HG03442 (cell line): ENCODE measurements around the gene GPR162.
A peak's percentile ranks its signal among the peaks of the same experiment; 100 is the strongest.
"Not testable (repeated sequence)": the region's sequence is repeated elsewhere in the genome, so short reads cannot be mapped to it uniquely, and the experiment has no call there.

Source experiments
- ATAC-seq: cut with Tn5 transposase; IDR thresholded peaks from one replicate; pipeline ENCODE4 v1.9.1; 2021; ENCODE audit warnings: mild to moderate bottlenecking, moderate library complexity; ENCODE audit not compliant: unreplicated experiment

Gene GPR162

DNA sequence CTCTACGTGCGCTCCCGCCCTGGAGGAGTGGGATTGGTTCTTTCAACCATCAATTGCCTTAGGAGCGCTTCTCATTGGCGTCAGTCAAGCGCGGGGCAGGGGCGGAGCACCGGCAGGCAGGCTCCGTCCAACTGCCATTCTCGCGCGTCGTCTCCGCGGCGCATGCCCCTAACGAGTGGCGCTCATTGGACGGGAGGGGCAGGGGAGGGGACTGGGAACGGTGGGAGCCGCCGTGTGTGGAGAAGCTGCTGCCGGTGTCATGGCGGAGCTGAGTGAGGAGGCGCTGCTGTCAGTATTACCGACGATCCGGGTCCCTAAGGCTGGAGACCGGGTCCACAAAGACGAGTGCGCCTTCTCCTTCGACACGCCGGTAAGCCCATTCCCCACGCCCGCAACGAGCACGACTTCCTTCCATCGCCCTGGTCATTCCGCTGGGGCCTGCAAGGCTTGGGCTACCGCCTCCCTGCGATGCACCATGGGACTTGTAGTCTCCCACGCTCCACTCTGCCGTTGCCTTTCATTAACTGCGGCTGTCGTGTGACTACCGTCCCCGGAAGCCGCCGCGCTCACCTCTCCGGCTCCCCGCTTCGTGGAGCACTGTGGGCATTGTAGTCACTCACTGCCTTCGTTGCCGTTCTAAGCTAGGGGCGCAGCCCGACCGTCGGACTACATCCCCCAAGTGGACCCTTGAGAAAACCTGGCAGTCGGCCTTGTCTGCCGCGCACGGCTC is 30.5 kb downstream of the GPR162 start, which contains the start of gene USP5:
TSS of gene USP5 (plus strand) at position 230 of the 730 bp plus-strand sequence. CDS start at position 260, 30 bp downstream.
- ATAC-seq: peak; percentile 80

DNA sequence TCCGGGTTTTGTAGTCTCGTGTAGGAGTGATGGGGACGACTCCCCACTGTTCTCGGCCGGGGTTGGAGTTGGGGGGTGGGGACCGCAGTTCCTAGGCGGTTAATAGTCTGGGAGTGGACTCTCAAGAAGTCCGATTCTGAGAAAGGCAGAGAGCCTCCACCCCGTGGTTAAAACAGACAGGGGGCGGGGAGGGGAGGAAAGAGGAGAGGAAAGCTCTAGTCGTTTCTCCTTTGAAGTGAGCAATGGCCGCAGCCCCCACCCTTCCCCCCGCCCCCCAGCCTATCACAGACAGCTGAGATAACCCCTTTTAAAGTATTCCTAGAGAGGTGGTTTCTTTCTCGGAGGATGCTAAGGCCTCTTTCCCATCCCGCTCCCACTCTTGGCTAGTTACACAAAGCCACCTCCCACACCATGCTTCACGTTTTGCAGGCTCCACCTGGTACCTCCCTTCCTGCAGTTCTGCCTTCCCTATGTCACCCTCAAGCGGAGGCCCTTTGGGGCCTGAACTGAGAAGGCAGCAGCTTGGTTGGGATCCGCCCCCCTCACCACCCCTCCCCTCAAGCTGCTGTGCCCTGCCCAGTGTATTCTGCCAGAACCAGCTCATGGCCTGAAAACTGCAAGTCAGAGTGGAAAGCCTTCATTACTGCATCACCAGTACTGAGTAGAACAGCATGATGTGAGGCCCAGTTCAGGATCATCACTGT is 31.2 kb downstream of the GPR162 start:
- ATAC-seq: no peak

DNA sequence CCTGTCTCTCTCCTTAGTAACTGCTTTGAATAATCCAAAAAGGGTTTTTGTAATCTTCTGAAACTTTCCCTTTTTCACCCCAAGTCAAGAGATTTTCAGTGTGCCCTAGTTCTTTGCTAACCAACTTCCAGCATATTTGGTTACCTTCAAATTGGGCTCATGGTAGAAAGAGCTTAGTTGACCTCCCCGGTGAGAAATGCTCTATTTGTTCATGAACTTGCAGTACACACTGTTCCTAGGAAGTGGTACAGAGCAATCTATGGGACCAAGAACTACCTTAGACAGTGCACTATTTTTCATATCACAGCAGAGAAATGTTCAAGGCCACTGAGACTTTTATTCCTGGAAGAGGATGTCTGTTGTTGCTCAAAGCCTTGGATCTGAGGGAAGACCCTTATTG is 32.0 kb downstream of the GPR162 start:
- ATAC-seq: no peak

DNA sequence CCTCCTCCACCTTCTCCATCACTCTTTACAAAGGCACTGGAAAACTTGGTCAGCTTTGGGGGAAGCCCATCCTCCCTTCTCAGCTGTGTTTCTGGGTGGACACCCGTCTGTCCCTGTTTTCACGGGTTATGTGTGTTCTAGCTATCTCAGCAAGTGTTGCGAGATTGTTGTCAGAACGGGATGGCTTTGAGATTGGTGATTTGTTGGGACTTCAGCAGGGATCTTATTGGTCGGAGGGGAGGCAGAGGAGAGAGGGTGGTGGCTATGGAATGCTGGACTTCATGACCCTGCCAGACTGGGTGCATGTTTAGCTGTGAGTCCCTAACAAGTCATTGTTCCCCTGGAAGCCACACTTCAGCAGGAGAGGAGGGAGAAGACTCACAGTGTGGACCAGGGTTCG is 32.4 kb downstream of the GPR162 start:
- ATAC-seq: no peak

DNA sequence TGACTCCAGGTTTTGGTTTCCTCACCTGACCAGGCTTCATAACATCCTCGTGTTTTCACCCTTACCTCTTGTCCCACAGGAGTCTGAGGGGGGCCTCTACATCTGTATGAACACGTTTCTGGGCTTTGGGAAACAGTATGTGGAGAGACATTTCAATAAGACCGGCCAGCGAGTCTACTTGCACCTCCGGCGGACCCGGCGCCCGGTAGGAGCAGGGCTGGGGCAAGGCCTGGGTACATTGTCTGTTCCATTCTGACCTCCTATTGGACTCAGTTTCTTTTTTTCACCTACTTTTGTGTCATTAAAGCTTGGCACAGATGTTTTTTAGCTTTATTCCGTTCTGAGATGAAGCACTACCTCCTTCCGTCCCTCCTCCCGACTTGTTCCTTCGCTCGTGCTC is 33.7 kb downstream of the GPR162 start:
- no peak for ATAC-seq

- ATAC-seq: no peak
Observed at GRCh38 chr12:6858799-6859198, 37.2 kb downstream of the GPR162 start.

DNA sequence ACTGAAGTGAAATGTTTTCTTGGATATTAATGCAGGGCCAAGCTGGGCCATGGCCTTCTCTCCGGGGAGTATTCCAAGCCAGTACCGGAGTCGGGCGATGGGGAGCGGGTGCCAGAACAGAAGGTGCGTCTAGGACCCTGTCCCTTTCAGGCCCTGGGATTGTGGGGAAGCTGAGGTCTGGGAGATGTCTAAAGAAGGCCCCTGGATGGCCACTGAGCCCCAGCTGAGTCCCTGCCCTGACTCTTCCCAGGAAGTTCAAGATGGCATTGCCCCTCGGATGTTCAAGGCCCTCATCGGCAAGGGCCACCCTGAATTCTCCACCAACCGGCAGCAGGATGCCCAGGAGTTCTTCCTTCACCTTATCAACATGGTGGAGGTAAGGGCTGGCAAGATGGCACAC is 38.5 kb downstream of the GPR162 start:
- no peak for ATAC-seq

DNA sequence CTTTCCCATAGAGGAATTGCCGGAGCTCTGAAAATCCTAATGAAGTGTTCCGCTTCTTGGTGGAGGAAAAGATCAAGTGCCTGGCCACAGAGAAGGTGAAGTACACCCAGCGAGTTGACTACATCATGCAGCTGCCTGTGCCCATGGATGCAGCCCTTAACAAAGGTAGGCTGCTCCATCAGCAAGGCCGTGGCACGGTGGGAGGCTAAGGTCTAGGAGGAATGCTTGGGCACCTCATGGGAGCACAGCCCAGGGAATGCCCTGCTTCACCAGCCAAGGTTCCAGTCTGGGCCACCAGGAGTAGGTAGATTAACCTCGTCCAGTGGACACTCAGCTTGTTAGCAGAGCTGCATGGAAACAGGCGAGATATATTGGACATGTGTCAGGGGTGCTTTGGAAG is 39.3 kb downstream of the GPR162 start:
- ATAC-seq: no peak

DNA sequence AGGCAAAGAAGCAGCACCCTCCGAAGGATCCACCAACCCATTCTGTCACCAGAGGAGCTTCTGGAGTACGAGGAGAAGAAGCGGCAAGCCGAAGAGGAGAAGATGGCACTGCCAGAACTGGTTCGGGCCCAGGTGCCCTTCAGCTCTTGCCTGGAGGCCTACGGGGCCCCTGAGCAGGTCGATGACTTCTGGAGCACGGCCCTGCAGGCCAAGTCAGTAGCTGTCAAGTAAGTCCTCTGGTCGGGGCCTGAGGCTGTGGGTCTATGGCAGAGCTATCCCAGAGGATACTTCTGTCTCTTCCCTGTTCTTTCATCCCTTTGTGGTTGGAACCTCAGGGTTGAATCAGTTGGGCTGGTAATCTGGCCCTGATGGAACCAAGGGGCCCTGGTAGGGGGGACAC is 39.8 kb downstream of the GPR162 start:
- no peak for ATAC-seq

- ATAC-seq: no peak
Observed at GRCh38 chr12:6863033-6863432, 41.4 kb downstream of the GPR162 start.

DNA sequence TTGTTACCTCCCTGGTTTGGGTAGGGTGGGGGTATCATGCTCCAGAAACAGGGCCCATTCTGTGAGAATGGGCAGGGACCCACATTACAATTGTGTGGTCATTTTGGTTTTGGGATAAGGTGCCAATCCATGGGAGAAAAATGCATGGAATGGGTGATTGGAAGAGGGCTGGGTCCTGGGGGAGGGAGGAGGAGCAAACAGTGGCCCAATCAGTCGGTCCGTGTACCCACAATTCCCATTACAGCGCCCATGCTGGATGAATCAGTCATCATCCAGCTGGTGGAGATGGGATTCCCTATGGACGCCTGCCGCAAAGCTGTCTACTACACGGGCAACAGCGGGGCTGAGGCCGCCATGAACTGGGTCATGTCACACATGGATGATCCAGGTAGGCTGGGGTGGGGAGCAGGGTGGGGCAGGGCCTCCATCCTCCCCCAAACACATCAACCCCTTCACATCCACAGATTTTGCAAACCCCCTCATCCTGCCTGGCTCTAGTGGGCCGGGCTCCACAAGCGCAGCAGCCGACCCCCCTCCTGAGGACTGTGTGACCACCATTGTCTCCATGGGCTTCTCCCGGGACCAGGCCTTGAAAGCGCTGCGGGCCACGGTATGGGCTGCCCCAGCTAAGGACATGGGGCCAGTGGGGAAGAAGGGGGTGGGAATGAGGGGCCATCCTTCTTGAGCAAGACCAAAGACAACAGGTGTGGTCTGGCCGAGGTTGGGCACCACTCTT is 42.1 kb downstream of the GPR162 start:
- ATAC-seq: no peak

- not testable (repeated sequence) for ATAC-seq
Observed at GRCh38 chr12:6865307-6865706, 43.7 kb downstream of the GPR162 start.

DNA sequence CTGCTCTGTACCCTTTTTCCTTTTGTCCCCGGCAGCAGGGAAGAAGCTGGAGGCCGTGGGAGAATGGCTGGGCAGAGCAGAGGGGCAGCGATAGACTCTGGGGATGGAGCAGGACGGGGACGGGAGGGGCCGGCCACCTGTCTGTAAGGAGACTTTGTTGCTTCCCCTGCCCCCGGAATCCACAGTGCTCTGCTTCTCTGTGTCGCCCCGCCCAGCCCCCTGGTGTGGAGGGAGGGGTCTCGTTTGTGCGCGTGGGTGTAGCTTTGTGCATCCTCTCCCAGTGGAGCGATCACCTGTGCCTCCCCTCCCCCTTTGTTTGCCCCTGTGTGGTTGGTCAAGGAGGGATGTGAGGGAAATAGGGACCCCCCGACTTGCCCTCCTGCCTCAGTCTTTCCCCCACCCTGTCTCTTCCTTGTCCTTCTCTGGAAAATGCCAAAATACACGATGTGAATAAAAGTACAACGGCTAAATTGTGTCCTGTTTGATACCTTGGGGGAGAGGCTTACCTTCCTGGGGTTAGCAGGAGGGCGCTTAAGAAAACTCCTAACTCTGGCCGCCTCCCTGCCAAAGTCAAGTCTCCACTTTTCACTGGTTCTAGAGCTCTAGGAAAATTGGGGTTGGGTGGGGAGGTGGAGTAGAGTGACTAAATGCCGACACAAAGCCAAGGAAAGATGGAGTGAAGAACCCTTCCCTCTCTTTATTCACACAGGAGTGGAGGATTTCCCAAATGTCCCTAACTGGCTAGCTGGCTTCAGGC is 44.7 kb downstream of the GPR162 start:
- ATAC-seq: no peak

DNA sequence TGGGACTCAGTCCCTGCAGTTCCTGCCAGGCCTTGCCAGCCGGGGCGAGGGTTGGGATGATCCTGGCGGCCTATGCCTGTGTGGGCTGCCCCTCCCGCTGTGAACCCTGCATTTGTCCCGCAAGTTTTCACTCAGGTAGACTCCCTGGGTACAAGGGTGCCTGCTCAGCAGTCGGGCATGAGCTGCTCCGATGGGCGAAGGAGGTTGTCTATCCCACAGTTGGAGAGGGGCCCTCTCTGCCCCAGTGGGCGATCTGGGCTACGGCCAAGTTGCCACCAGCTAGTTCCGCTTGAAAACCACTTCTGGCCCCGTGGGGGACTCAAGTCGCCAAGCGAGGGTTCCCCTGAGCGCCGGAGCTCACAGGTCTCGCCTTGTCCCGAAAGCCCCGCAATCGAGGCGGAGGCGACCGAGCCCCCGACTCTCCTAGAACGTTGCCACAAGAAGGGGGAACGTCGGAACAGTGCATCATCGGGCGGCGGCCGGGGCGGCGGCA is 45.3 kb downstream of the GPR162 start:
- peak; percentile 7 for ATAC-seq

DNA sequence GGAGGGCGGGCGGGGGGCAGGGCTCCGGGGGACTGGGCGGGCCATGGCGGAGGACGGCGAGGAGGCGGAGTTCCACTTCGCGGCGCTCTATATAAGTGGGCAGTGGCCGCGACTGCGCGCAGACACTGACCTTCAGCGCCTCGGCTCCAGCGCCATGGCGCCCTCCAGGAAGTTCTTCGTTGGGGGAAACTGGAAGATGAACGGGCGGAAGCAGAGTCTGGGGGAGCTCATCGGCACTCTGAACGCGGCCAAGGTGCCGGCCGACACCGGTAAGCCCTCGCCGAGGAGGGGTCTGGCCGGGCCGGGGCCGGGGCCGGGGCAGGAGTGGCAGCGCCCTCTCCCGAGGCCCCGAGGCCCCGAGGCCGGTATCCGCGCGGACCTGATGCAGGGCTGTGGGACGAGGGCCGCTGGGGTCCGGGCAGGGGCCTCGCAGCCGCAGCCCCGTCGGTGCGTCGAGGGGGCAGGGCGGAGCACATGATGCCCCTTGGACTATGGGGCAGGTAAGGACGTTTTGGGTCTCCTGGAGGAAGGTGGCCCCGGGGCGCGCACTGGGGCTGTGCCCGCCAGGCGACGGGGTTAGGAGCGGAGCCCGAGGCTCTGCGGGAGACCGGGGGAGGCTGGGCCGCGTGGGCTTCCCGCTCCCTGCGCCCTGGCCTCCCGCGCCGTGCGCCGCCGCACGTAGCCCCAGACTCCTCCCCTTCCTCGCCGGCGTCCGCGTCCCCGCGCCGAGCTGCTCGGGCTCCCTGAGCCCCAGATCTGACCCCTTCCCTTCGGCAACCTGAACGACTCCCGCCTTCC is 46.0 kb downstream of the GPR162 start, which contains the start of gene TPI1:
TSS of gene TPI1 (plus strand) at position 119 of the 798 bp plus-strand sequence. CDS start at position 155, 36 bp downstream.
- peak; percentile 61 for ATAC-seq

- ATAC-seq: no peak
Observed at GRCh38 chr12:6868211-6869048, 46.8 kb downstream of the GPR162 start.

GRCh38 chr12:6869049-6870021 is 47.7 kb downstream of the GPR162 start:
- ATAC-seq: no peak

DNA sequence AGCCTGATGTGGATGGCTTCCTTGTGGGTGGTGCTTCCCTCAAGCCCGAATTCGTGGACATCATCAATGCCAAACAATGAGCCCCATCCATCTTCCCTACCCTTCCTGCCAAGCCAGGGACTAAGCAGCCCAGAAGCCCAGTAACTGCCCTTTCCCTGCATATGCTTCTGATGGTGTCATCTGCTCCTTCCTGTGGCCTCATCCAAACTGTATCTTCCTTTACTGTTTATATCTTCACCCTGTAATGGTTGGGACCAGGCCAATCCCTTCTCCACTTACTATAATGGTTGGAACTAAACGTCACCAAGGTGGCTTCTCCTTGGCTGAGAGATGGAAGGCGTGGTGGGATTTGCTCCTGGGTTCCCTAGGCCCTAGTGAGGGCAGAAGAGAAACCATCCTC is 48.7 kb downstream of the GPR162 start:
- not testable (repeated sequence) for ATAC-seq
